C4-2B (cell line): Measurements from ENCODE around the gene KCNMB2.

Experiments
- H3K27ac ChIP-seq: fragments of 450-650 bp; 2 replicates; pipeline ENCODE4 v1.5.1; 2017
- CTCF ChIP-seq: fragments of 450-650 bp; conservative IDR thresholded peaks from 2 replicates; pipeline ENCODE4 v1.5.1; 2017; ENCODE audit warnings: mild to moderate bottlenecking
- ZFX ChIP-seq: fragments of 450-650 bp; IDR thresholded peaks from 2 replicates; pipeline ENCODE4 v1.6.1; 2017

The KCNMB2 gene

DNA sequence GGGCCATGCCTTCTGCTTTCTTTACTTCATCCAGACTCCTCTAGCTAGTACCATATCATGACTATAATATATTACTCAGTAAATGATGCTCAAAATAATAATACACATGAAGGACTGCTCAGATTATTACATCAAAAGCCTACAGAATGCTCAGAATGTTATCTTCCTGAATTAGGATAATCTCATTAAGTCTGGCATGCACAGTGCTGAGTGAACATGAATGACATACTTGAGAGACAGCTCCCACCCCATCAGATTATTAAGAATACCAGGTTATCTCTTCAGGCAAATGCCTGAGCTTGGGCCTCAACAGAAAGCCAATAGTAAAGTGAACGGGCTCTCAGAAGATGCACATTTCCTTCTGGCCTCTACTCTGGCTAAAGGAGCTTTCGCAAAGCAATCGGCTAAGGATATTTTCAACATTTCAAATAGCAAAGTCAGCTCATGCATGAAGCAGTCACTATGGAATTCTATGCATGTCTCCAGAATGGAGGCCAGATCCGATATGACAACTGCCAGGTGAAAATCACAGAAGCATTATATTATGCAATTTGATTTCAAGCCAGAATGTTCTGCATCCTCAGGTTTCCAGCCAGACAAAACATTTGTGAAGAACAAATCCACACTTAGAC lies 122.6 kb downstream of the KCNMB2 start:
- no peak overlapping the region for H3K27ac ChIP-seq
- TF ChIP-seq ZFX: no peak
- no peak for TF ChIP-seq CTCF

GRCh38 chr3:178663201-178663934 lies 127.1 kb downstream of the KCNMB2 start:
- H3K27ac ChIP-seq: no peak overlapping the region
- no peak for TF ChIP-seq ZFX
- no peak for TF ChIP-seq CTCF

GRCh38 chr3:178665747-178666146 lies 129.5 kb downstream of the KCNMB2 start:
- TF ChIP-seq ZFX (no peak), CTCF (no peak)
- H3K27ac ChIP-seq: no peak overlapping the region

- TF ChIP-seq CTCF (no peak), ZFX (no peak)
- no peak overlapping the region for H3K27ac ChIP-seq
These were observed 132.9 kb downstream of the KCNMB2 start for GRCh38 chr3:178669022-178669601.

DNA sequence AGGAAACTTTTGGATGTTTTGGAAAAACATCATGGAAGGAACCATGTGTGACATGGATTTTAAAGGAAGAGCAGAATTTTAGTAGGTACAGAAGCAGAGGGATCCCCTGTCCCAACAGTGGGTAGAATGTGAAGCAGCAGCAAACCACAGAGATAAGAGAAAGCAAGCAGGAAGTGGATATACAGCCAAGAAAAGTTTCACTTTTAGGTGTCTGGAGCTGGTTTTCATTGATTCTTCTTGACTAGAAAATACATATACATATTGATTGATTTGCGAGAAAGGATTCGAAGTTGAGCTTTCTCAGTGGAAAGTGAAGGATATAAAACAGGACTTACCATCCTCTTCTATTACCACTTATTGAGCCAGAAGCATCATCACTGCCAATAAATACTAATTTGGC lies 133.5 kb downstream of the KCNMB2 start:
- TF ChIP-seq ZFX (no peak), CTCF (no peak)

DNA sequence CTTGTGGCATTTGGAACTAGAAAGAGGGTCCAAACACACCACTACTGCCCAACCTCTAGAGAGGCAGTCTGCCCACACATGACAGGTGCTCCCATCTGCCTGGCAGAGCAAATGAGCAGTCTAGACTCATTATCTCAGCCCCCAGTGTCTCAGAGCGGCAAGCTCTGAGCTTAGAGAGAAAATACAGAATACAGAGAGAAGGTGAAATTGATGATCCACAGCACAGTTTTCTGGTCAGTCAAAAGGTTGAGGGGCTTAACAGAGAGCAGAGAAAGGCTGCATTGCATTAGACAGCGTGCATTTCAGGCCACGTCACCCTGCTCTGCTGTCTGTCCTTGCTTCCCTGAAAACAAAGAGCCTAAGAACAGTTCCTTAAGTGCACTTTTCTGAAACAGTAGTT lies 135.1 kb downstream of the KCNMB2 start:
- TF ChIP-seq ZFX: no peak
- no peak for TF ChIP-seq CTCF
- H3K27ac ChIP-seq: no peak overlapping the region

More for the DNA sequence above, 133.5 kb downstream of the KCNMB2 start:
- no peak overlapping the region for H3K27ac ChIP-seq

DNA sequence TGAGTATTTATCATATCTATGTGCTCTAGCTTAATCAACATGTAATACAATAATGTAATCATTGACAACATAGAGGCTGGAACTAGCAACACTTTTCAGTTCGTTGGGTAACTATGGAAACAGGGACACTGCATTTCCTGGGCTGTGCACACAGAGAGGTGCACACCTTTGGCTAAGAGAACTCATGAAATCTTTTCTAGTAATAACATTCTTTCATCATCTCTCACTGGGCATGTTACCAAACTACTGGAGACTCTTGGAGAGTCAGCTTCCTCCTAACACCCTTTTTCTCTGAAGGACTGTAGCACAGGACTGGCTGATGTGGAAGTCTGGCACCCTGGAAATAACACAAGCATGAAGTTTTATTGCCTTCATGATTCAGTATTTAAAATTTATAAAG lies 135.6 kb downstream of the KCNMB2 start:
- TF ChIP-seq ZFX: no peak
- no peak for TF ChIP-seq CTCF
- H3K27ac ChIP-seq: no peak overlapping the region
